GM23248 (cell line): ENCODE data around the gene ATXN7L1.

Experiments
- EZH2 ChIP-seq: fragments of 200-600 bp; sonication (generic); IDR thresholded peaks from 2 replicates; pipeline ENCODE4 v1.6.1; 2018; ENCODE audit warnings: antibody characterized with exemption, mild to moderate bottlenecking; ENCODE audit not compliant: insufficient read depth, poor library complexity, severe bottlenecking
- EZH2phosphoT487 ChIP-seq: fragments of 200-600 bp; sonication (generic); IDR thresholded peaks from 2 replicates; pipeline ENCODE4 v1.6.1; 2018; ENCODE audit warnings: antibody characterized with exemption, moderate library complexity, mild to moderate bottlenecking, low read depth; ENCODE audit not compliant: insufficient read depth

- no peak for TF ChIP-seq EZH2
- TF ChIP-seq EZH2phosphoT487 = no peak
Measured at GRCh38 chr7:105909742-105910141, 33.3 kb upstream of the ATXN7L1 start.
